Cerebellar cortex (tissue), 1 donor: ENCODE measurements around the gene PDCD6IP.
"Not testable (repeated sequence)": the region's sequence is repeated elsewhere in the genome, so short reads cannot be mapped to it uniquely, and the experiment has no call there.

Experiments used
- DNase-seq: peaks from one replicate; pipeline ENCODE4 v3.0.0-alpha.2; 2015; ENCODE audit warnings: low spot score

Gene PDCD6IP

GRCh38 chr3:33855407-33855806 is 57.0 kb downstream of the PDCD6IP start:
- not testable (repeated sequence) for DNase-seq

GRCh38 chr3:33855884-33856546 is 57.6 kb downstream of the PDCD6IP start:
- DNase-seq = no peak

DNA sequence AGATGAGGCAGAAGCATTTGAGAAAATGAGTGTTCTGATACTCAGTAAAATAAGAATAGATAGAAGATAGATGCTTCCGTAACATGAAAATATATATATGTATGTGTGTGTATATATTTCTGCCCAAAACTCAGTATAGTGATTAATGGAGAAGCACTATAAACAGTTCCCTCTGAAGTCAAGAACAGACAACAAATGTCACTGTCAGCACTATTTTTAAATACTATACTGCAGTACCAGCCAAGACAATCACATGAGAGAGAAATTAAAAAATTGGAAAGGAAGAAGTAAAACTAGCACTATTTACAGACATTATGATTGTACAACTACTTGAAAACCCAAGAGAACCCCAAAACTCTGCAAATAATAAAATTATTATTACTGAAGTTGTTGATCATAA is 59.3 kb downstream of the PDCD6IP start:
- DNase-seq = not testable (repeated sequence)

DNA sequence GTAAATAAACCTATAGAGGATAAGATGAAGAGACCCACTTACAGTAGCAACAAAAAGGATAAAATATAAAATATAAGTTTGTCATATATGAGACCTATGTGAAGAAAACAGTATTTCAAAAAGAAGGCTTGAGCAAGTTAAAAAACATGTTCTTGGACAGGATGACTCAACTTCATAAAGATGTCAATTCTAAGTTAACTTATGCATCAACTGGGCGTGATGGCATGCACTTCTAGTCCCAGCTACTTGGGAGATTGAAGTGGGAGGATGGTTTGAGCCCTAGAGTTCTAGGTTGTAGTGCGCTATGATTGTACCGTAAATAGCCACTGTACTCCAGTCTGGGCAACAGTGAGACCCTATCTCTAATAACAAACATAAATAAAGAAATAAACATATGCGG is 59.7 kb downstream of the PDCD6IP start:
- no peak for DNase-seq

GRCh38 chr3:33860373-33861050 is 62.1 kb downstream of the PDCD6IP start:
- DNase-seq = no peak

DNA sequence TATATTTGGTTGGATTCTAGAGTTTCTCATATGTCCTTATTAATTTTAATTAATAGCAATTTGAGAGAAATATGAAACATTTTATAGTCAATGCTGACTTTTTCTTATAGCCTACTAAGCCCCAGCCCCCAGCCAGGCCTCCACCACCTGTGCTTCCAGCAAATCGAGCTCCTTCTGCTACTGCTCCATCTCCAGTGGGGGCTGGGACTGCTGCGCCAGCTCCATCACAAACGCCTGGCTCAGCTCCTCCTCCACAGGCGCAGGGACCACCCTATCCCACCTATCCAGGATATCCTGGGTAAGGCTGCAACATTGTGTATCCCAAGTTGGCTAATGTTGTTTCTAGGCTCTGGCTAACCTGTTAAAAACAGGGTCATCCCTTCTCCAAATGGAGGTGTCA is 66.7 kb downstream of the PDCD6IP start:
- DNase-seq = no peak

DNA sequence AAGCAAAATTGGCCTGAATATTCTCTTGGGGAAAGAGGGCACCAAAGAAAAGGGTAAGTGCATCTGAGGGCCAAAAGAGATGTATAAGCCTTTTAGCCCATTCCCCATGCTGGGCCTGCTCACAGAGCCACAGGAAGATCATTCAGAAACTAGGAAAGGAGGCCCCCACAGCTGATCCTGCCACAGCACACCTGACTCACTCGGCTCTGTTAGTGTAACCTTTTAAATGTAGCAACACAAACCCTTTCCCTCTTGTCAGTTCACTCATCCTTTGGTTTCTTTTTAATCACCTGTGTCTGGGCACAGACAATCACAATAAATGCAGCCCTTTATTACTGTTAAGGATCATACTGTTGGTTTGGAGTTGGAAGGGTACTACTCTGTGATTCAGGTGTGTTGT is 69.9 kb downstream of the PDCD6IP start:
- DNase-seq = no peak

- DNase-seq = no peak
Observed at GRCh38 chr3:33869977-33870376, 71.5 kb downstream of the PDCD6IP start.

- DNase-seq = no peak
Observed at GRCh38 chr3:33874815-33875214, 76.4 kb downstream of the PDCD6IP start.

DNA sequence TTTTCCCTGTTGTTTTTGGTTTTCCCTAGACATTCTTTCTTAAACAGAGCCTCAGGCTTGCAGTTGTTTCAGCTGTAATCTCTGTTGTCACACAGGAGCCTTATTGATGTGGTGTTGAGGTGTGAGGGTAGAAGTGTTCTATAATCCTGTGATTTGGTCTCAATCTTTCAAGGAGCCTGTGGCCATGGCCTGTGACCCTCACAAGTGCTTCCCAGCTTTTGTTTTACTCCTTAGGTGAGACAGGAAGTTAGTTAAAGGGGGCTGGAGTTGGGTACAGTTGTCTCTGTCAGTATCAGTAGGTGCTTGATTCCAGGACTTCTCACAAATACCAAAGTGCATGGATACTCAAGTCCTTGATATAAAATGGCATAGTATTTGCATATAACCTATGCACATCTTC is 77.2 kb downstream of the PDCD6IP start:
- no peak for DNase-seq

DNA sequence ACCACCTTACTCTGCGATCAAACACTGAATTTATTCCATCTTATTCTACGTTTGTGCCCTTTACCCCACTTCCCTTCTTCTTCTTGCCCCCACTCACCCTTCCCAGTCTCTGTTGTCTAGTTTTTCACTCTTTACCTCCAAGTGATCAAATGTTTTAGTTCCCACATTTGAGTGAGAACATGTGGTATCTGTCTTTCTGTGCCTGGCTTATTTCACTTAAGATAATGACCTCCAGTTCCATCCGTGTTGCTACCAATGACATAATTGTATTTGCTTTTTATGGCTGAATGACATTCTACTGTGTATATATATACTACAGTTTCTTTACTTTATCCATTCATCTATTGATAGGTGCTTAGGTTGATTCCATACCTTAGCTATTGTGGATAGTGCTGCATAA is 78.8 kb downstream of the PDCD6IP start:
- DNase-seq = no peak

- DNase-seq = no peak
Observed at GRCh38 chr3:33879540-33879939, 81.1 kb downstream of the PDCD6IP start.

DNA sequence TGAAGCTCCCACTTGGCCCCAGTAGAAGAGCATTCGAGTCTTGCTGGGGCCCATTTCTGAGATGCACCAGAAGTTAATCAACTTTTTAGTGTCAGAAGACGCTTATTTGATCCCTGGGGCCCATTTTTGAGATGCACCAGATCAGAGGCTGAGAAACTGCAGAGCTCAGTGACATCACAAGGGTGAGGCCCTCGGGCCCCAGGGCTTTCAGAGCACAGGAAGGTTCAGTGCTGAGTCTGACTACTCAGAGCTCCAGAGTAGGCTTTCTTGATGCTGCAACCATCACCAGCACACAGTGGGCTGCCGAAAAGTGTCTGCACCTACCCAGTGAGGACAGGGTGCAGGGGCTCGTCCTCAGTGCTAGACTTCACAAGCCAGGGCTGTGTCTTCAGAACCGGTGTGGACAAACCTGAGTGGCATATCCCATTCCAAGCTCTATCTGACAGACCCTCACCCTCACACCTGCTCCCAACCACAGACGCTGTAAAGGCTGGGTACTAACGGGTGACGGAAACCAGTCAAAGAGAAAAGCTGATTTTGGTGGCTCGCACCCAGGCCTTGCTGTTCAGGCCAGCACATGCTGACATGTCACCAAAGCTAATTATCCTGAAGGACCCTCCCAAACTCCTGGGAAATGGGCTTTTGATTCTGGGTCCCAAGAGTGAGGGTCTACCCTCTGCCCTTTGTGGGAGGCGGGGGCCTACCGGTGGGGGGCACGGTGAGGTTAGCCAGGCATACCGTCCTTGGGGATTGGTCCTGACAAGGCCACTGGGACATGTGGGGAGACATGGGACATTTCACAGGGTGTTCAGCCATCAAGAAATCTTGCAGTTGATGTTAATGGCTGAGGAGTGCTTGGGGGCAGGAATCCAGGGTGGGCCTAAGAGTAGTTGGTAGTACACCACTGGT is 83.0 kb downstream of the PDCD6IP start:
- no peak for DNase-seq

DNA sequence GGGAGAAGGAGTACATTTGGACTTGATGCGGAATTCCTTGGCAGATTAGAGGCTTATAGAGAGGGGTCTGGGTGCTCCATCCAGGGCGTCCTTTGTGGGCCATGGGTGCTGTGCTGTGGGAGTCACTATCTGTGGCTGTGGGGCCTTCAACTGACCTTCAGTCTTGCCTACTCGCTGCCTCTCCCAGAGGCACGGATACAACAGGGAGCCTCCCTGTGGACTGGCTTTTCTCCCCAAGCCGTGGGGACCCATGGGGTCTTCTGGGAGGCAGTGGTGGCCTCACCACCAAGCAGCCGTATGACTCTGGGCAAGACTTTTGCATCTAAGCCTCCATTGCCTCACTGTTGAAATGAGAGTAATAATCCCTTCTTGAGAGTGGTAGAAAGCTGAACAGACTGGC is 83.9 kb downstream of the PDCD6IP start:
- no peak for DNase-seq

- DNase-seq = peak; percentile 83
Observed at GRCh38 chr3:33883538-33883950, 85.1 kb downstream of the PDCD6IP start.

- DNase-seq = peak; percentile 81
Observed at GRCh38 chr3:33883951-33884561, 85.6 kb downstream of the PDCD6IP start.

GRCh38 chr3:33884701-33885100 is 86.3 kb downstream of the PDCD6IP start:
- DNase-seq = peak; percentile 77

GRCh38 chr3:33885496-33885895 is 87.1 kb downstream of the PDCD6IP start:
- no peak for DNase-seq

- no peak for DNase-seq
Observed at GRCh38 chr3:33886015-33886414, 87.6 kb downstream of the PDCD6IP start.

- no peak for DNase-seq
Observed at GRCh38 chr3:33887478-33887877, 89.0 kb downstream of the PDCD6IP start.

DNA sequence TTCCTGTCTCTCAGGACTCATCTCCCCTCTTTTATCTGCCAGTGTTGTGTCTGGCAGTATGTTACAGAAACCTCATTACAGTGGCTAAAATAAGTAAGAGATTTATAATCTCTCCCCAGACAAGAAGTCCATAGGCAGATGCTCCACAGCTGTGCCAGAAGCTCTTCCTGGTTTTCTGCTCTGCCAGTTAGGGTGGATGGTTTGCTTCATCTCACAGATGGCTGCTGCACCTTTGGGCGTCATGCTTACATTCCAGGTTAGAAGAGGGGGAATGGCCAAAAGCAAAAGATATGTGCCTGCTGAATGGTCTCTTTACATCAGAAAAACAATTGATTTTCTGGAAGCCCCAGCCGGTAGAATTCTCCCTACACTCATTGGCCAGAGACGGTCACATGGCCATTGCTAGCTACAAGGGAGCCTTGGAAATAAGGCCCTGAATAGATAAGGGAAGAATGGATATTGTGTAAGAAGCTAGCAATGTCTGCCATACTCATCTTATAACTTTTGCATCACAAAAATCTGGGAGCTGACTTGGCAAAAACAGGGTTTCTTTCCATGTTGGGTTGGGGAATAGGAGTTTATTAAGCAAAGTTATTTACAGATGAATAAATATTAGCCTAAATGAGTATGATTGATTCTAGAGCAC is 91.1 kb downstream of the PDCD6IP start:
- no peak for DNase-seq

DNA sequence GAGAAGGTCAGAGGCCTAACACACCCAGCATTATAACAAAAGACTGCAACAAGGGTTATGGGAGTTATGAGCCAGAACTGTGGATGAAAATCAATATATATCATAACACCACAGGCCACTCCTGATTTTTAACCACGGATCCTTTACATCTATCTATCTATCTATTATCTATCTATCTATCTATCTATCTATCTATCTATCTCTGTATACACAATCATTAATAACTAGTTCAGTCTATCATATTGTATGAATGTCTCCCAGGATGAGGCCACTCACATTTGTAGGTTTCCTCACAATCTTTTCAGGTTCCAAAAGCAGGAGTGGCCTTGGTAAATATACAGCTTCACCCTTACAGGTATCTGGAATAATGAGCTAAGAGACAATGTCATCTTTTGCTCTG is 94.2 kb downstream of the PDCD6IP start:
- no peak for DNase-seq
